K562 (cell line): ENCODE results near the gene CCL11.

ENCODE experiments used
- BCOR ChIP-seq: fragments of 450-650 bp; IDR thresholded peaks from 2 replicates; pipeline ENCODE4 v1.6.1; 2016
- CHD2 ChIP-seq: IDR thresholded peaks from 2 replicates; pipeline ENCODE4 v1.6.1; 2011; ENCODE audit warnings: low read depth, low read length
- HDGF ChIP-seq: fragments of 450-650 bp; IDR thresholded peaks from 2 replicates; pipeline ENCODE4 v1.6.1; 2016
- KLF10 ChIP-seq: fragments of 250-450 bp; sonication (Bioruptor Pico); IDR thresholded peaks from 2 replicates; pipeline ENCODE4 v1.6.1; 2021; ENCODE audit warnings: matching md5 sums
- MAFK ChIP-seq: IDR thresholded peaks from 2 replicates; pipeline ENCODE4 v1.6.1; 2011; ENCODE audit warnings: low read length, improper control_type of control experiment
- MXI1 ChIP-seq: IDR thresholded peaks from 2 replicates; pipeline ENCODE4 v1.6.1; 2011; ENCODE audit warnings: low read depth, mild to moderate bottlenecking, improper control_type of control experiment, low read length
- ZNF23 ChIP-seq: fragments of 250-450 bp; sonication (Bioruptor Pico); IDR thresholded peaks from 2 replicates; pipeline ENCODE4 v1.4.0; 2020; ENCODE audit warnings: mild to moderate bottlenecking
- ZNF274 ChIP-seq: IDR thresholded peaks from 2 replicates; pipeline ENCODE4 v1.6.1; 2011; ENCODE audit warnings: low read depth, mild to moderate bottlenecking, low read length, moderate library complexity, borderline replicate concordance
- TF ChIP-seq, protein P1 (sequence below): sonication (generic); formaldehyde crosslinking; IDR thresholded peaks from 2 replicates; pipeline ENCODE4 v1.8.0; 2022; ENCODE audit warnings: missing genetic modification reagents, mild to moderate bottlenecking, borderline replicate concordance

- TF ChIP-seq MXI1 (no peak), HDGF (no peak), KLF10 (no peak), ZNF23 (CRISPR knock-in tag) (no peak), MAFK (no peak), ZNF274 (no peak), BCOR (no peak), CHD2 (no peak)
- TF ChIP-seq, protein P1, sequence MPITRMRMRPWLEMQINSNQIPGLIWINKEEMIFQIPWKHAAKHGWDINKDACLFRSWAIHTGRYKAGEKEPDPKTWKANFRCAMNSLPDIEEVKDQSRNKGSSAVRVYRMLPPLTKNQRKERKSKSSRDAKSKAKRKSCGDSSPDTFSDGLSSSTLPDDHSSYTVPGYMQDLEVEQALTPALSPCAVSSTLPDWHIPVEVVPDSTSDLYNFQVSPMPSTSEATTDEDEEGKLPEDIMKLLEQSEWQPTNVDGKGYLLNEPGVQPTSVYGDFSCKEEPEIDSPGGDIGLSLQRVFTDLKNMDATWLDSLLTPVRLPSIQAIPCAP (CRISPR knock-in tag) = no peak
Observed at GRCh38 chr17:34303606-34304005, 18.1 kb downstream of the CCL11 start.
